NB4 (cell line): ENCODE results near the gene TYK2.

Experiments used
- MYC ChIP-seq: IDR thresholded peaks from 2 replicates; pipeline ENCODE4 v1.6.1; 2011; ENCODE audit warnings: low read depth, low read length
- POLR2A ChIP-seq: IDR thresholded peaks from 2 replicates; pipeline ENCODE4 v1.6.1; 2011; ENCODE audit warnings: mild to moderate bottlenecking; ENCODE audit not compliant: insufficient read length; ENCODE audit errors: extremely low read depth
- TF ChIP-seq, protein P1 (sequence below): IDR thresholded peaks from one replicate; pipeline ENCODE4 v1.5.1; 2012; ENCODE audit warnings: low read depth, low read length

DNA sequence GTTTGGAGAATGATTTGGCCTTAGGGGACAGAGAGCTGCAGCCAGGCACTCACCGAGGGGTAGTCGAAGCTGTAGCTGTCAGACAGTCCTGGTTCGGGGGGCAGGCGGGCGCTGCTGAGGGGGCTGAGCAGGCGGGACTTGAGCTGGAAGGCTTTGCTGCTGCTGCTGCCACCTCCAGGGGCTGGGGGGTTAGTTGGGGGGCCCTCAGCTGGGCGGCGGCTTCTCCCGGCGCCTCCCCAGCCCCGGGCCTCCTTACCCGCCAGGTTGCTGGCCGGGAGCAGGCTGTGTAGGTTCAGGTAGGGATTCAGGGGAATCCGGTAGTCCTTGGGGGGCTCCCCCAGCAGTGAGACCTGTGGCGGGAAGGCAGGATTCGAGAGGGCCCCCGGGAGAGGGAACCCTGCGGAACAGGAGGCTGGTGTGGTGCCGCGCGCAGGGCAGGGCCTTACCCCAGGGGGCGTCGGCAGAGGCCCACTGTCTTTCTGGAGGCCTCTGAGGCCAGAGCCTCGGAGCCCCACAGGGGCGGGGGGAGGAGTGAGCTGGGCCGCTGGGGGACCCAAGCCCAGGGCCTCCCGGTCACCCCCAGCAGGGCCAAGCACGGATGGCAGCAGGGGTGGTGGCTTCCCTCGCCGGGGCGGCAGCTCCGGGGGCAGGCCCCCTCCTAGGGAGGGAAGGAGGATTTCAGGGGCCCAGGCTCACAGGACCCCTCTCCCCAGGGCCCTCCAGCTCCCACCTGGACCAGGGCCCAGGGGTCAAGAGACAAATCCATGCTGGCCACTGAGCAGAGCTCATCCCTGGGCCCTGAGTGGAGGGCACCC, 59.6 kb downstream of the TYK2 start:
- TF ChIP-seq, protein P1, sequence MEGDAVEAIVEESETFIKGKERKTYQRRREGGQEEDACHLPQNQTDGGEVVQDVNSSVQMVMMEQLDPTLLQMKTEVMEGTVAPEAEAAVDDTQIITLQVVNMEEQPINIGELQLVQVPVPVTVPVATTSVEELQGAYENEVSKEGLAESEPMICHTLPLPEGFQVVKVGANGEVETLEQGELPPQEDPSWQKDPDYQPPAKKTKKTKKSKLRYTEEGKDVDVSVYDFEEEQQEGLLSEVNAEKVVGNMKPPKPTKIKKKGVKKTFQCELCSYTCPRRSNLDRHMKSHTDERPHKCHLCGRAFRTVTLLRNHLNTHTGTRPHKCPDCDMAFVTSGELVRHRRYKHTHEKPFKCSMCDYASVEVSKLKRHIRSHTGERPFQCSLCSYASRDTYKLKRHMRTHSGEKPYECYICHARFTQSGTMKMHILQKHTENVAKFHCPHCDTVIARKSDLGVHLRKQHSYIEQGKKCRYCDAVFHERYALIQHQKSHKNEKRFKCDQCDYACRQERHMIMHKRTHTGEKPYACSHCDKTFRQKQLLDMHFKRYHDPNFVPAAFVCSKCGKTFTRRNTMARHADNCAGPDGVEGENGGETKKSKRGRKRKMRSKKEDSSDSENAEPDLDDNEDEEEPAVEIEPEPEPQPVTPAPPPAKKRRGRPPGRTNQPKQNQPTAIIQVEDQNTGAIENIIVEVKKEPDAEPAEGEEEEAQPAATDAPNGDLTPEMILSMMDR, result no peak
- no peak for TF ChIP-seq POLR2A
- TF ChIP-seq MYC, result no peak
